Esophagus muscularis mucosa (tissue), 4 donors: ENCODE data around the gene ANGPTL4. TPM values are rescaled to one million over a fixed set of nuclear protein-coding genes. Genes with fewer than 3 reads are reported as not detected.
"Not testable (repeated sequence)": the region's sequence is repeated elsewhere in the genome, so short reads cannot be mapped to it uniquely, and the experiment has no call there.

ENCODE experiments used
- DNase-seq: peaks from one replicate; pipeline ENCODE4 v3.0.0-alpha.2; 2017; ENCODE audit errors: extremely low spot score
- H3K27ac ChIP-seq, 4 donors: fragments of 200-600 bp; sonication (generic); replicated peaks in 1 of 4; 1 replicate in 3 of 4; 2 replicates in 1 of 4; pipeline ENCODE4 v1.5.1; 2016 to 2019; ENCODE audit warnings: mild to moderate bottlenecking in 1 of 4
- H3K27me3 ChIP-seq, 4 donors: fragments of 200-600 bp; sonication (generic); one replicate each; pipeline versions ENCODE4 v1.5.1 to v1.6.0; 2016 to 2019
- H3K36me3 ChIP-seq, 4 donors: fragments of 200-600 bp; sonication (generic); one replicate each; pipeline ENCODE4 v1.5.1; 2016 to 2019
- H3K4me1 ChIP-seq, 4 donors: fragments of 200-600 bp; sonication (generic); one replicate each; pipeline ENCODE4 v1.5.1; 2016 to 2019
- H3K4me3 ChIP-seq, 4 donors: fragments of 200-600 bp; sonication (generic); 1 replicate in 2 of 4; 2 replicates in 2 of 4; pipeline ENCODE4 v1.5.1; 2016 to 2019; ENCODE audit warnings: mild to moderate bottlenecking in 4 of 4, moderate library complexity in 1 of 4
- H3K9me3 ChIP-seq, 4 donors: fragments of 200-600 bp; sonication (generic); 1 replicate in 3 of 4; 2 replicates in 1 of 4; pipeline ENCODE4 v1.5.1; 2016 to 2019
- CTCF ChIP-seq, 3 experiments: fragments of 200-600 bp in 2 of 3; fragments of 450-650 bp in 1 of 3; sonication (generic) in 2 of 3; IDR thresholded peaks; one replicate each; pipeline ENCODE4 v1.5.1; 2017 to 2019; ENCODE audit warnings: antibody characterized with exemption in 3 of 3, mild to moderate bottlenecking in 2 of 3, moderate library complexity in 1 of 3
- EP300 ChIP-seq: sonication (generic); formaldehyde crosslinking; IDR thresholded peaks from one replicate; pipeline ENCODE4 v1.6.1; 2017; ENCODE audit warnings: antibody characterized with exemption
- POLR2A ChIP-seq: fragments of 450-650 bp; IDR thresholded peaks from one replicate; pipeline ENCODE4 v1.6.1; 2017; ENCODE audit warnings: antibody characterized with exemption, moderate library complexity, mild to moderate bottlenecking, low read depth
- POLR2AphosphoS5 ChIP-seq, 2 donors: sonication (generic); formaldehyde crosslinking; IDR thresholded peaks; one replicate each; pipeline ENCODE4 v1.6.1; 2017; ENCODE audit warnings: antibody characterized with exemption in 2 of 2
- WGBS: methylation state at CpG from one replicate; pipeline ENCODE4 v1.1.5; 2018; 5-methylcytosine and 5-hydroxymethylcytosine counted together
- intact Hi-C: fragments of 100-400 bp; cut with DNase I; formaldehyde crosslinking; loops from one replicate; pipeline ENCODE4 v1.15.1; 2023
- total RNA-seq, 4 donors: library from RNA; depleted of rRNA; stranded (reverse); fragments of >200 nt; gene quantifications; one replicate each; pipeline versions ENCODE4 v1.1.0 to v1.2.1, GENCODE V29; 2016

The ANGPTL4 gene
- total RNA-seq, 4 donors from 2014 or later: 3.7 to 37.9 (median 22.6) TPM

GRCh38 chr19:8377598-8377997 is 13.6 kb downstream of the ANGPTL4 start:
- TF ChIP-seq EP300: no peak
- no peak for TF ChIP-seq POLR2A
- TF ChIP-seq POLR2AphosphoS5 (IDR thresholded peaks at IDR 0.05): no peak
- no peak for TF ChIP-seq CTCF (IDR thresholded peaks at IDR 0.05)
- Histone ChIP-seq H3K9me3 (no peaks in the 10 kb centered on the region), H3K4me3 (no peak overlapping the region), H3K36me3 (peaks cover 0 to 37% (median 27%) of the 10 kb centered on the region in 4 donors), H3K27ac (no peak overlapping the region), H3K4me1 (peaks cover 0 to 12% (median 7%) of the 10 kb centered on the region in 4 donors), H3K27me3 (no peaks in the 10 kb centered on the region)
- 60% methylated on average over 1 of the region's 1 CpG for WGBS
- intact Hi-C loops: no loop called here
- DNase-seq: no peak

GRCh38 chr19:8379156-8379891 is 15.4 kb downstream of the ANGPTL4 start:
- DNase-seq, intact Hi-C loops: not testable (repeated sequence)

GRCh38 chr19:8384569-8384968 is 20.6 kb downstream of the ANGPTL4 start:
- intact Hi-C loops, H3K36me3 ChIP-seq, H3K27me3 ChIP-seq, H3K4me3 ChIP-seq, H3K9me3 ChIP-seq, H3K27ac ChIP-seq, DNase-seq: not testable (repeated sequence)
- H3K4me1 ChIP-seq: peaks cover 5 to 12% (median 8%) of the 10 kb centered on the region in 4 donors
- WGBS: 86% methylated on average over 4 of the region's 4 CpGs

More at GRCh38 chr19:8379156-8379891, 15.4 kb downstream of the ANGPTL4 start:
- not testable (repeated sequence) for H3K4me1 ChIP-seq, H3K27ac ChIP-seq, H3K27me3 ChIP-seq, H3K9me3 ChIP-seq, H3K4me3 ChIP-seq
- WGBS: 92% methylated on average over 13 of the region's 13 CpGs
- peaks cover 0 to 23% (median 10%) of the 10 kb centered on the region in 4 donors for H3K36me3 ChIP-seq

- H3K9me3 ChIP-seq, intact Hi-C loops, H3K27me3 ChIP-seq, H3K4me3 ChIP-seq, H3K36me3 ChIP-seq, DNase-seq: not testable (repeated sequence)
- H3K4me1 ChIP-seq: peaks cover 5 to 13% (median 9%) of the 10 kb centered on the region in 4 donors
- peak overlapping the region in 1 of 4 donors; percentile 27 for H3K27ac ChIP-seq
- WGBS: 73% methylated on average over 2 of the region's 2 CpGs
Observed at GRCh38 chr19:8385103-8385502, 21.1 kb downstream of the ANGPTL4 start.

GRCh38 chr19:8385566-8385965 is 21.6 kb downstream of the ANGPTL4 start:
- H3K27ac ChIP-seq, H3K4me3 ChIP-seq, intact Hi-C loops, DNase-seq, H3K9me3 ChIP-seq, H3K27me3 ChIP-seq, H3K36me3 ChIP-seq: not testable (repeated sequence)
- WGBS: 97% methylated on average over 3 of the region's 3 CpGs
- peaks cover 5 to 13% (median 9%) of the 10 kb centered on the region in 4 donors for H3K4me1 ChIP-seq

GRCh38 chr19:8386419-8386818 is 22.5 kb downstream of the ANGPTL4 start:
- WGBS: 93% methylated on average over 9 of the region's 9 CpGs
- H3K27me3 ChIP-seq, H3K9me3 ChIP-seq, H3K36me3 ChIP-seq, H3K27ac ChIP-seq, H3K4me3 ChIP-seq, DNase-seq, intact Hi-C loops: not testable (repeated sequence)
- peaks cover 13 to 21% (median 17%) of the 10 kb centered on the region in 4 donors for H3K4me1 ChIP-seq

GRCh38 chr19:8386990-8387389 is 23.0 kb downstream of the ANGPTL4 start:
- Histone ChIP-seq H3K27ac (no peak overlapping the region), H3K36me3 (peaks cover 0 to 10% (median 3%) of the 10 kb centered on the region in 4 donors), H3K4me1 (peaks cover 18 to 26% (median 23%) of the 10 kb centered on the region in 4 donors), H3K27me3 (no peaks in the 10 kb centered on the region), H3K9me3 (no peaks in the 10 kb centered on the region), H3K4me3 (no peak overlapping the region)
- no peak for TF ChIP-seq POLR2A
- TF ChIP-seq CTCF (IDR thresholded peaks at IDR 0.05): no peak
- no peak for TF ChIP-seq EP300
- no peak for TF ChIP-seq POLR2AphosphoS5 (IDR thresholded peaks at IDR 0.05)
- WGBS: 98% methylated on average over 4 of the region's 4 CpGs
- intact Hi-C loops: no loop called here
- no peak for DNase-seq
